HG03575 (cell line): ENCODE data around the gene LFNG.

Source experiments
- ATAC-seq: cut with Tn5 transposase; IDR thresholded peaks from one replicate; pipeline ENCODE4 v1.9.1; 2021; ENCODE audit not compliant: unreplicated experiment, insufficient number of reproducible peaks, low FRiP score; ENCODE audit errors: extremely low read depth

LFNG gene

DNA sequence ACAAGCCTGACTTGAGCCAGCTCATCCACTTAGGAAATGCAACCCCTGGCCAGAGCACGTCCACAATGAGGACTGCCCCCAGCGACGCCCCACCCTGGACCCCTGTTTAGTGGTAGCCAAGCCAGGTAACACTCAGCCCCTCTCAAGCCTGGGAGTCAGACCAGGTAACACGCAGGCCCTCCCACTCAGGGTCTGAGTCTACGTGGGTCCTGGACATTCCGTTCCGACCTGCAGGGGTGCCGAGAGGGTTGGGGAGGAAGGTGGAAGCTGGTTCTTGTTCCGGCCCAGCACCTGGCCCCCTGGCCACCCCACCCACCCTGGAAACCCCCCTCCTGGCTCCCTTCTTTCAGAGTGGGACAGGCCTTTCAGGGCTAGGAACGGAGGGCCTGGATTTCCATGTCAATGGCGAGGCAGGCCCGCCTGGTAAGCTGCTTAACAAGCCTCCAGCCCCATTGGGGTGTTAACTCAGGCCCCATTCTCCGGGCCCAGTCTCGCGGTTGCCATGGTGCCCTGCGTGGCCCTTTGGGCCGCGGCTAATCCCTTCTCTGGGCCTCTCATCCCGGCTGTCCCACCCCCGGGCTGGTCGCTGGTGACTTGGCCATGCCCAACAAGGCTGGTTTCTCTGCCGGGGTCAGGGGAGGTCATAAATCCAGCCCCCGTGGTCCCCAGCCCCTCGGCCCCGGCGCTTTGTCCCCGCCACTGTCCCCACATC, 19.7 kb upstream of the LFNG start:
- no peak for ATAC-seq

DNA sequence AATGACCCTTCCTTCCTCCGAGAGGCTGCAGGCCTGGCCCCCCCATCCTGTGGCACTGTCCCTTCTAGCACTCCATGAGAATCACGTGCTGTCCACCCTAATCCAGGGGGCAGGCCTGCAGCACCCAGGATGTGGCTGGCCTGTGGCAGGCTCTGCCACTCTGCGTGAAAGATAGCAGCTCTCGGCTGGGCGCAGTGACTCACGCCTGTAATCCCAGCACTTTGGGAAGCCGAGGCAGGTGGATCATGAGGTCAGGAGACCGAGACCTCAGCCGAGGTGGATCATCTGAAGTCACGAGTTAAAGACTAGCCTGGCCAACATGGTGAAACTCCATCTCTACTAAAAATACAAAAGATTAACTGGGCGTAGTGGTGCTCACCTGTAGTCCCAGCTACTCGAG, 18.9 kb upstream of the LFNG start:
- no peak for ATAC-seq

DNA sequence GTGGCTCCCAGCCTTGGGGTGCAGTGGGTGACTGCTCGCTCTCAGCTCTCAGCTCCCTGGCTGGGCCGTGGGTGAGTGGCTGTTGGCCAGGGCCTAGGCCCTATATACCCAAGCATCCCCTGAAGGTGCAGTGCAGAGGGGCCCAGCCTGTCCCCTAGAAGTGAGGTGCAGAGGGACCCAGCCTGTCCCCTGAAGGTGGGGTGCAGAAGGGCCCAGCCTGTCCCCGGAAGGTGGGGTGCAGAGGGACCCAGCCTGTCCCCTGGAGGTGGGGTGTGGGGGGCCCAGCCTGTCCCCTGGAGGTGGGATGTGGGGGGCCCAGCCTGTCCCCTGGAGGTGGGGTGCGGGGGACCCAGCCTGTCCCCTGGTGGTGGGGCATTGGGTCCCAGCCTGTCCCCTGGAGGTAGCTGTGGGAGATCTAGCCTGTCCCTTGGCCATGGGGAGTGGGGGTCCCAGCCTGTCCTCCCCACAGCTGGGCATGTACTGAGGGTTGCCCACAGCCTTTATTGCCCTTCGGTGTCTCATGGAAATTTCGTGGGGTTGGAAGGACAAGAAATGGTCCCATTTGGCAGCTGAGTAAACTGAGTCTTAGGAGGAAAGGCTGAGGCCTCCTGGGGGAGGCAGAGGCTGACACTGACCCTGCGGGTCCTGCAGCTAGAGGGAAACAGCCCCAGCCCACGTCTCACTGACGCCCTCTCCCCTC, 17.5 kb upstream of the LFNG start:
- ATAC-seq = no peak

DNA sequence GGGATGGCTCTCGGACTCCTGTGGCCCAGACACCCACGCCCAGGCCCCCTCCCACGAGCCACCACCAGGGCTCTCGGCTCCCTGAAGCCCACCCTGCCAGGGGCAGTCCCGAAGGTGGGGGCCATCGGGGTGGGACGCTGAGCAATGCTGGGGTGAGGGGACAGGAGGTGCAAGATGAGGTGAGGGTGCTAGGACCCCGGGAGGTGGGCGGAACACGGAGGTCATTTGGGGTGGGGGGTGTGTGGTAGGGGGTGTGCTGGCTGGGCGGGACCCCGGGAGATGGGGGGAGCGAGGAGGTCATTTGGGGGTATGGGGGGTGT, 17.0 kb upstream of the LFNG start:
- no peak for ATAC-seq

DNA sequence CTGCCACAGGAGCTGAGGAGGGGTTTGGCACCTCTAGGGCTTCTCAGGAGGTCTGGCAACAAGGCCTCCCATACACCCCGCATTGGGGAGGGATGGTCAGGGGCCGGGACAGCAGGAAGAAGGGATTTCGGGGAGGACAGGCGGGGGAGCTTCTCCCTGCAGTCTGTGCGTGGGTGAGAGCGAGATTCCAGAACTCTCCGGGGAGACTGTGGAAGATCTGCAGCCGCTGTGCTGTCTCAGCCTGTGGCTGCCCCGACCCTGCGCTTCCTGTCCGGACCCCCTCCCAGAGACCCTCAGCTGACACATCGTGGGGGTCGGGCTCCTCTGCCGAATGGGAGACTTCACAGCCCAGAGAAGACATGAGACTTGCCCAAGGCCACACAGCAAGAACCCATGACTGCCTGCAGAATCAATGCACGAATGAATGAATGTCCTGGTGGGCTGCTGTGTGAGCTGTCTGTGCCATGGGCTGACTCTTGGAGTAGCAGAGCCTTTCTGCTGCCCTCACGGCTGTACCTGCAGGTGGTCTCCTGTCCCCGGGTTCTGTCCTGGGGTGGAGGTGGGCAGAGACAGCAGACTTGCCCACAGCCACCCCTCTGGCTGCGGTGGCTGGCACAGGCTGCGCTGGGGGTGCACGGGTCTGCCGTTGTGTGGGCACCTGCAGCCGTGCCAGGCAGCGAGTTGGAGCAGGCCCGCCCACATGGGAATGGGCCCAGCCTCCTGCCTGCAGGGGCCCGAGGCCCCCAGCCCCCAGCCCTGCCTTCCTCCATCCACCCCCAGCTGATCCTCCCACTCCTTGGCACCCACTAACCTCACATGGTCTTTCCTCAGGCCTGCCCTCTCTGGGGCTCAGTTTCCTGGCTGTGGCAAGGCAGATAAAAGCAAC, 16.3 kb upstream of the LFNG start:
- no peak for ATAC-seq

DNA sequence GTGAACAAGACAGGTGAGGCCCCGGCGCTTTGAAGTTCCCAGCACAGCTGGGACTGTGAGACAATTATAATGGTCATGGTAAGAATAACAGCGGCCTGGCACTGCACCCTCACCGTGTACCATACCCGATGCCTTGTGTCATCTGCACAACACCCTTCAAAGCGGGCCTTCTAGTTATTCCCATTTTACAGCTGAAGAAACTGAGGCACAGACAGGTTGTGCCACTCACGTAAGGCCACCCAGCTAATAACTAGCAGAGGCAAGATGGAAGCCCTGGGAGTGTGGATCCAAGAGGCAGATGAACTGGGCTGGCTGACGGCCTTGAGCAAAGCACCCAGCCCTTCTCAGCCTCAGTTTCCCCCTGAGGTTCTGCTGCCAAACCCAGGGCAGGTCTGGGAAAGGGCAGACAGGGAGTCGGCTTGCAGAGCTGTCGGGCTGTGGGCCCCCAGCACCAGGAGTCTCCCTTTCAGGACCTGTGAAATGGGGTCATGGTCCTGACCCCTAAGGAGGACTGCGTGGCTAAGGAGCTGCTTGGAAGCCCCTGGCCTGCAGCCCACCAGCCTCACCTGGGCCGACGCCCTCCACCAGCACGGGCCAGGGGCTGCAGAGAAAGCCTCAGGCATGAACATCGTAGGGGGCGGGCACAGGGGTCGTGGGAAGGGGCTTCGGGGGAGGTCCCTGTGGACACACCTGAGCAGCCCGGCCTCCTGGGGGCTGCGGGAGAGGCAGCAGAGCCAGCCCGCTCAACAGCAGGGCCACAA, 15.3 kb upstream of the LFNG start:
- no peak for ATAC-seq

DNA sequence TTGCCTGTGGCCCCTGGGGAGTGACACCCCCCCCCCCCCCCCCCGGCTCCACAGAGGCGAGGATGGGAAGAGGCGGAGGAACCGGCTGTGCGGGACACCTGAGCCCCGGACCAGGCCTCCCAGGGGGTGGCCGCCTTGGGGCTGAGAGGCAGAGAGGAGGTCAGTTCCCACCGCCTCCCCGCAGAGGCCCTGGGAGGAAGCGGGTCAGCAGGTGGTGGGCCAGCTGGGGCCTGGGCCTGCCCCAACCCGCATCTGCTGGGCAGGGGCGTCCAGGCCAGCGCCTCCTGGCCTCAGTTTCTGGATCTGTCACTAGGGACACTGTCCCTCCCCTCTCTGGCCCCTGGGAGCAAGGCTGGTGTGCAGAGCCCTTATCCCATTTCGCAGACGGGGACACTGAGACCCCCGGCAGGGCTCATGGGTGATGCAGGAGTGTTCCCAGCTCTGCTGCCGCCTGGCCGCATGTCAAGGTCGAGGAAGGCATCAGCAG, 14.6 kb upstream of the LFNG start:
- ATAC-seq = no peak

DNA sequence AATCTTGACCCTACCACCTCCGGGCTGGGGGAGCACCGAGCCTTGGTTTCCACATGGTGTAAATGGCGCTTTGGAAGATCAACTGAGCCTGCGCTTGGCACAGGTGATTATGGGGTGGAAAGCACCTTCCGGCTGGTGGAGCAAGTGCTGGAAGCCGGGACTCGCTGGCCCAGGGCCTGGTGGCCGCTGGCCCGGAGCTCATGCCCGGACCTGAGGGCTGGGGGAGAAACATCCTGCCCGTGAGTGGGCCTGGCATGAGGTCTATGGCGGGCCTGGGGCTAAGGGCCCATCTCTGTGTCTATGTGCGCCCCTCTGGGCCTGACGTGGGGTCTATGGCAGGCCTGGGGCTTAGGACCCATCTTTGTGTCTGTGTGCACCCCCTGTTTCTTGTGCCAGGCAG, 14.2 kb upstream of the LFNG start:
- ATAC-seq = no peak

DNA sequence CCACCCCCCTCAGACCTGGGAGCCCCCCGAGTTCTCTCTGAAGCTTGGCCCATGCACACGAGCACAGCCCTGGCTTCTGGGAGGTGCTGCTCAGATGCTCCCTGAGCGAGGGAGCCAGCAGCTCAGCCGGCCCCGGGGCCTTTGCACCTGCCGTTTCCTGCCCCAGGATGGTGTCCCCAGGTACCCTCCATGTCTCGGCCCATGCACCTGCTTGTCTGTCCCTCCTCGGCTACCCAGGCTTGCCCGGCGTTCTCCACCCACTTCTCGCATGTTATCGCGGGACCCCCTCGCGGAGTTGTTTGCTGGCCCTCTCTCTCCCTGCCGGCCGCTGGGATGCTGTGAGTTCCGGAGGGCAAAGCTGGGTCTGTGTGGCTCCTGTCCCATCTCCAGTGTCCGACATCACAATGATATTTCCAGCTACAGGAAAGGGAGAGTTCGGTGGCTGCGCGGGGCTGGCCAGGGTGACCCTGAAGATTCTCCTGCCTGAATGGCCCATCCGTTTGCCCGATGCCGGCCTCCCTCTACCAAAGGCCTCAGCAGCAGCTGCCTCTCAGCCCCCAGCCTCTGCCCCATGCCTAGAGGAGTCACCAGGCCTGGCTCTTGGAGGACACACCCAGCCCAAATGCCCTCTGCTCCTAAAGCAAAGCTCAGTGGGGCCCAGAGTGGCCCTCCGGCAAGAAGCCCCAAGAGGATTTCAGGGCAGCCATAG, 12.2 kb upstream of the LFNG start:
- no peak for ATAC-seq

DNA sequence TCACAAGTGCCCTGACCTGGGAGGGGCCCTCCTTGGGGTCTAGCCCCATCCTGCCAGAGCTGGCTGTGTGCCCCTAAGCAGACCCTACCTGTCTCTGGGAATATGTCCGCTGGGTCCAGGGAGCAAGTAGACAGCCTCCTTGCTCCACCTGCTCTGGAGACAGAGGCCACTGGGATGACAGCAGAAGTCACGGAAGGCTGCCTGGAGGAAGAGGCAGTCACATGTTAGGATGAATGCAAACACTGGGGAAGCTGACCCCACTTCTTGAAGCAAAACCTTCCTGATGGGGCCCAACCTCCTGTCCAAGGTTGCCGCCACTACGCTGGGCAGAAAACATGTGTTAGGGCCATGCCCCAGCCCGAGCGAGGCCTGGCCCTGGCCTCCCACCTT, 11.7 kb upstream of the LFNG start:
- no peak for ATAC-seq

DNA sequence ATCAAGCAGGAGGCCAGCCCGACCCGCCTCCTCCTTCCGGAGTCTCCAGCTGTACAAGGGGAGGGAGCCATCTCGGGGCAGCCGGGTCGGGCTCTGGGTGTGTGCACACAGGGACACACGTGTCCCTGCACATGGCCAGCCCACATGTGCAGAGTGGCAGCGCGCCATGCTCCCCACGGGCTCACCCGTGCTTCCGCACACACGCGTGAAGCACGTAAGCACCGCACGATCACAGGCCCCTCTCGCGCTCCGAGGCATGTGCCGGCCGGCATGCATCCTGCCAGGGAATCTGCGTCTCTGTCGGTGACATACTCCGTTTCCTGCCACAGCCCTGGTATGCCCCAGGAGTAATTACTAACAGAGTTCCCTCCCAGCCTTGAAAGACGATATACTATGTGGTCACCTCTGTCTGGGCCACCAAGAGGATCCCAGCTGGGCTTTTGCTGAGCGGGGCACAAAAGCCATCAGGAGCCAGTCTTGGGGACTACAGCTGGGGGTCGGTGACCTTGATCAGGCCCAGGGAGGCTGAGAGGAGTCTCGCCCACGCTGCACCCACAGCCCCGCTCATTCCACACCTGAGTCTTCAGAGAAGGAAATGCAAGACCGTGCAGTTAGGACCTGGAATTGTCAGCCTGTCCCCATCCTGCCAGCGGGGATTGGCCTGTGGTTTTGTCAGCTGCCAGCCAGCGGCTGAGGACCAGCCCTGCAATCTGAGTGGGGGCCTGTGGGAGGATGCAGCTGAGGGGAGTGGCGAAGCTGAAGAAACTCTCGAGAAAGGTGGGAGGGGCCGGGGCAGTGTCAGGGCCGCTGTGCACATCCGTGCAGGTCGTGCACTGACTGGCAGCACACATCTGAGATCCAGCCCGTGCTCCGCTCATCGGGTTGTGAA, 11.0 kb upstream of the LFNG start:
- no peak for ATAC-seq

DNA sequence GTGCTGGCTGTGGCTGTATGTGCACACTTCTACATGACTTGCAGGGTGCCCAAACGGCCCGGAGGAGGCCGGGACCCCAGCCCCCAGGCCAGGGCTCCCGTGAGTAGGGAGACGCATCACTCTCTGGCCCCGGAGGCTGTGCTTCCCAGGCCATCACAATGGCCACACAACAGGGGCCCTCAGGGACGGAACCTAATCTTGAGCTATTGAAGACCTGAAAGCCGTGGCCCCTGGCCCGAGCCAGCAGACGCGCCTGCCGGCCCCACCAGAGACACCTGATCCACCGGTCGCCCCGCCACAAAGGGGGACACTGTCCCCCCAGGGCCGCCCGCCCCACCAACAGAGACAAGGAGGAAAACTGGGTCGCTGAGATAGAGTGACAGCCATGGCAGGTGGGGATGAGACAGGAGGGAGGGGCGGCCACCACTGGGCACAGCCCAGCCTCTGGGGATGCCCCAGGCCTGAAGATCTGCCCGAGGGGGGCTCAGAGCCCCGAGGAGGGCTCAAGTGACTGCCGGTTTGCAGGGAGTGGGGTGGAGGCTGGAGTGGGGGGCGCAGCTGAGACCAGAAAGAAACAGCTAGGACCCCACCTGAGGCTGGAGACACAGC, 10.2 kb upstream of the LFNG start:
- no peak for ATAC-seq

DNA sequence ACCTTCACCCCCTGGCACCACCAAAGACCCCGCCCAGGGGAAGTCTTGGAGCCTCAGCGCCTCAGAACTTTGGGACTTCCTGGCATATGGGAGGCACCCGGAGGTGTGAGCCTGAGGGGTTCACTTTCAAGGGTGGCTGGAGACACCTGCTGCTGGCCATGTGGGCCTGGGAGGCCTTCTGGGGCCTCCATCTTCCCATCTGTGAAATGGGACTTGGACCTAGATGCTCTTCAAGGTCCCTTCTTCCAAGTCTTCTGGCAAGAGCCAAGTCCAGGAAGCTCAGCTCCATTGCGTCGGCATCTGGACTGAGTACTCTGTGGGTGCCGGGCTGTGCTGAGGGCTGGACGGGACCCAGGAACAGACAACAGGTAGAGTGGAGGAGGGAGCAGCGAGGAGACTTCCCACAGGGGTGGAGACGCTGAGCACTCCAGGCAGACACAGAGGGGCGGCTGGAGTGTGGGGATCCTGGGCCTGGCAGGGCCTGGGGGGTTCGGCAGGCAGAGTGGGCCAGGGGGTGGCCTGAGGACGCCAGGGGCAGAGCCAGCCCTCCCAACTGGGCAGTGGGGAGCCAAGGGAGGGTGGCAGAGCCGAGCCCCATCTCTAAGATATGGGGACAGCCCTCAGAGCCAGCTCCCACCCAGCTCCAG, 9.3 kb upstream of the LFNG start:
- ATAC-seq = no peak

DNA sequence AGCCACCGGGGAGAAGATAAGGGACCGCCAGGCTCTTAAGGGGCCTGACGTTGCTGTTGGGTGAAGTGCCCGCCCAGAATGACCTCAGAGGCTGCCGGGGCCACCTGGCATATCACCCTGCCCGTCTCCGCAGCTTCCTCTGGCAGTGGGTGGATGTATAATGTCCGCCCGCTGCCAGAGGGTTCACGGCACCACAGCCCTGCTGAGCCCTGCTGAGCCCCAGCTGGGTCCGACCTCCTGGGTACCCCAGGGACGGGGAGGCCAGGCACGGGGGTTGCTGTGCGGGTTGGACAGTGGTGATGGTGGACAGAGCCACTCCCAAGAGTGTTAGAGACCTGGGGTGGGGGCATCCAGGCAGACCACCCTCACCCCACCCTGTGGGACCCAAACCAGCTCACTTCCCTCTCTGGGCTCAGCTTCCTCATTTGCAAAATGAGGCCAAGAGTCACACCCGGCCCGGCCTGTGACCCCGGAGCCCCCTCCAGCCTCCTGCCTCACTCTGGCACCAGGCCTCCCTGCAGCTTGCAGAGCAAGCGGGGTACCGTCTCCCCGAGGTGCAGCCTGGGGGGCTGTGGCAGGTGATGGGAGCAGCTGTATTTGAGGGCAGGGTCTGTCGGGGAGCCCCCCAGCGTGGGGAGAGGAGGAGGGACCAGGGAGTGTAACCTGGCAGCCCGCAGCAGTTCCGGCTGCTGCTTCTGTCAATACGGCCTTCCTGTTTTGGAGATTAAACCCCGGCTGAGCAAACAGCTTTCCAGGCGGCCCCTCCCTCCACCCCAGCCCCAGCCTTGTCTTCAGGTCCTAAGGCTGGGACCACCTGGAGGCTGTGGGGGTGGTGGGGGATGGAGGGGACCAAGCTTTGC, 8.4 kb upstream of the LFNG start:
- ATAC-seq = no peak

DNA sequence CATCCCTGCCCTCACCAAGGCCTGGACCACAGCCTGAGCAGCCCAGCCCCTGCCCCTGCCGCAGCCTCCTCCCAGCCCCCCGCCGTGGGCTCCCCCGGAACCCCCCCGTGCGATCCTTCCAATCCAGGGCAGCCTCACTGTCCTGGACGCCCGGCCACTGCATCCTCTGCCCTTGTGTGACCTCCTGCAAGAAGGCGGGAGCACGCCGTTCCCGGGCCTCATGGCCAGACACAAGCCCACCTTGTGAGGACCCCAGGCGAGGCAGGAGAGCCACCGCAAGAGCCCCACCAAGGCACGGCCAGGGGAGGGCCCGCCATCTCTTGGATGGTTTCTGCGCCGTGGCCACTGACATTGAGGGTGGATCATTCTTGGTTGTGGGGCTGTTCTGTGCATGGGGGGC, 7.8 kb upstream of the LFNG start:
- no peak for ATAC-seq

DNA sequence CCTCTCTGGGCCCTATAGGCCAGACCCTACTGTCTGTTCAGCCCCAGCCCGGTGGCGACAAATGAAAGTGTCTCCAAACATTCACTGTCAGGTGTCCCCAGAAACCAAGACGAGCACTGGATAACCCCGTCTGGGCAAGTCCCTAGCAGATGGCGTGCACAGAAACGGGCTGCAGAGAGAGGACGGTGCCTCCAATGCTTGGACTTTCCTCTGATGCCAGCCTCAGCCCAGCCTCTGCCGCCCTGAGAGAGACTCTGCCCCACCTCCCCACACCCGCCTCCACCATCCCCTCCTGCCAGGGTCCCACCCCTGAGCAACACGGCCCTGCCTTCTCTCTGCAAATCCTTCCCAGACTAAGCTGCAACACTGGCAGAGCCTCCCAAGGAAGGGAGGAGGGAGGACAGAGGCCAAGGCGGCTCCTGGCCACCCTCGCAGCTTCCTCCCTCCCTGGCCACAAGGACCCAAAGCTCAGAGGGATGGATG, 7.4 kb upstream of the LFNG start:
- no peak for ATAC-seq
